Large intestine (tissue), 3 donors: ENCODE results near the gene NOTUM. TPM values are rescaled to one million over a fixed set of nuclear protein-coding genes. Genes with fewer than 3 reads are reported as not detected.
A peak's percentile ranks its signal among the peaks of the same experiment; 100 is the strongest.

ENCODE experiments used
- DNase-seq, 2 donors: peaks; one replicate each; pipeline versions ENCODE4 v3.0.0 to v3.0.0-alpha.2; 2013
- H3K27ac ChIP-seq: one replicate; pipeline ENCODE4 v1.5.1; 2013; ENCODE audit warnings: low read length
- H3K27me3 ChIP-seq: 2 replicates; pipeline ENCODE4 v1.6.1; 2013; ENCODE audit warnings: low read length; ENCODE audit not compliant: control insufficient read depth, insufficient read depth
- H3K36me3 ChIP-seq: 2 replicates; pipeline ENCODE4 v1.6.1; 2013; ENCODE audit warnings: low read length; ENCODE audit not compliant: control insufficient read depth, insufficient read depth
- H3K4me1 ChIP-seq: one replicate; pipeline ENCODE4 v1.6.1; 2013; ENCODE audit warnings: low read length; ENCODE audit not compliant: control insufficient read depth, insufficient read depth
- H3K4me3 ChIP-seq: one replicate; pipeline ENCODE4 v1.5.1; 2013; ENCODE audit warnings: low read length
- H3K9me3 ChIP-seq: one replicate; pipeline ENCODE4 v1.6.1; 2013; ENCODE audit warnings: mild to moderate bottlenecking, low read depth, low read length, moderate library complexity; ENCODE audit not compliant: control insufficient read depth
- WGBS: methylation state at CpG from one replicate; pipeline ENCODE4 v1.1.5; 2013; ENCODE audit warnings: low lambda C conversion rate; ENCODE audit not compliant: insufficient coverage; 5-methylcytosine and 5-hydroxymethylcytosine counted together
- polyA plus RNA-seq: library from polyadenylated mRNA; unstranded; fragments of 120-200 nt; gene quantifications from one replicate; pipeline ENCODE4 v1.2.1, GENCODE V29; 2013

Gene NOTUM
- polyA plus RNA-seq, 1 donor = 4.1 TPM

DNA sequence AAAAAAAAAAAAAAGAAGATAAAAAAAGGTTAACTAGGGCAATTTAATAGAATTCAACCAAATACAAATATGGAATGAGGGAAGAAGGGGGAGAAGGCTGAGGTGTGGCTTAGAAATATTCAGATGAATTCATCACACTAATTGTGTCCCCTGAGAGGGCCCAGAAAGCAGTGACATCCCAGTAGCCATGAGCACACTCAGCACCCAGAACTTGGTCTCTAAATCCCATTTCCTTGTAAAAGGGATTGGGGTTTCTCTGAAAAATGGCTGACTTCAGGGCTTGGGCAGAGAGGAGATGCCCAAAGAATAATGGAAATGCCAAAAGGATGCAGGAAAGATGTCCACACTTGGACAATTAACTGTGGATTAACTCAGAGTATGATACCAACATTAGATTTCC is 12.4 kb upstream of the NOTUM start:
- Histone ChIP-seq H3K36me3 (no peaks in the 10 kb centered on the region), H3K9me3 (peaks cover 4% of the 10 kb centered on the region), H3K27me3 (no peaks in the 10 kb centered on the region), H3K4me3 (no peak overlapping the region), H3K4me1 (peaks cover 11% of the 10 kb centered on the region), H3K27ac (no peak overlapping the region)
- DNase-seq = no peak

- Histone ChIP-seq H3K4me1 (peaks cover 23% of the 10 kb centered on the region), H3K27ac (no peak overlapping the region), H3K4me3 (no peak overlapping the region), H3K27me3 (peaks cover 28% of the 10 kb centered on the region), H3K9me3 (peaks cover 6% of the 10 kb centered on the region), H3K36me3 (no peaks in the 10 kb centered on the region)
- DNase-seq = no peak
- WGBS = 80% methylated on average over 1 of the region's 12 CpGs
Observed at GRCh38 chr17:81968850-81969812, 8.1 kb upstream of the NOTUM start.

DNA sequence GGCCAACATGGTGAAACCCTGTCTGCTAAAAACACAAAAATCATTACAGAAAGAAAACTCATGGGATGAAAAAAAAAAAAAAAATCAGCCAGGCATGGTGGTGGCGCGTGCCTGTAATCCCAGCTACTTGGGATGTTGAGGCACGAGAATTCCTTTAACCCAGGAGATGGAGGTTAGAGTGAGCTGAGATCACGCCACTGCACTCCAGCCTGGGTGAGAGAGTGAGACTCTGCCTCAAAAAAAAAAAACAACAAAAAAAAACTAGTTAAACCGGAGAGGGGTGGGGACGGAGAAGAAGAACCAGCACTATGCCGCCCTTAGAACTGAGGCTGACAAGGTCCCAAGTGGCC is 7.4 kb upstream of the NOTUM start:
- H3K4me1 ChIP-seq = peaks cover 23% of the 10 kb centered on the region
- H3K27ac ChIP-seq = no peak overlapping the region
- peaks cover 35% of the 10 kb centered on the region for H3K27me3 ChIP-seq
- no peak for DNase-seq
- 60% methylated on average over 1 of the region's 7 CpGs for WGBS
- peaks cover 2% of the 10 kb centered on the region for H3K9me3 ChIP-seq
- no peaks in the 10 kb centered on the region for H3K36me3 ChIP-seq
- no peak overlapping the region for H3K4me3 ChIP-seq

GRCh38 chr17:81967533-81968395 is 6.8 kb upstream of the NOTUM start:
- no peak overlapping the region for H3K4me3 ChIP-seq
- peaks cover 23% of the 10 kb centered on the region for H3K4me1 ChIP-seq
- H3K36me3 ChIP-seq = no peaks in the 10 kb centered on the region
- H3K9me3 ChIP-seq = peaks cover 2% of the 10 kb centered on the region
- no peak overlapping the region for H3K27ac ChIP-seq
- peaks cover 42% of the 10 kb centered on the region for H3K27me3 ChIP-seq
- DNase-seq = peak; percentile 85 to 90
- no CpG with 5 or more reads among the region's 36 CpGs for WGBS

DNA sequence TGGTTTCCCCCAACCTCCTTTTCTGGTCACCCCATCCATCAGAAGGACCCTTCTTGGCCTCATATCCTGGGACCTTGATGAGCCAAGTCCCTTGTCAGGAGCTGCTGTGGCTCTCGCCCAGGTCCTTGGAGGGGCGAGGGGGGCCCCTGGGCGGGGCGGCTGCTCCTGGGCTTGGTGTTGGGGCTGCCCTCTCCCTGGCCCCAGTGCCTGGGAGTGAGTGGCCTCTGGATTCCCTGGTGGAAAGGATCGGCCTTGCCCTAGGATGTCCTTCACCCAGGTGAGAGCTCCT is 6.2 kb upstream of the NOTUM start:
- Histone ChIP-seq H3K27ac (no peak overlapping the region), H3K4me1 (peaks cover 23% of the 10 kb centered on the region), H3K36me3 (no peaks in the 10 kb centered on the region), H3K9me3 (peaks cover 5% of the 10 kb centered on the region), H3K27me3 (peaks cover 47% of the 10 kb centered on the region), H3K4me3 (no peak overlapping the region)
- peak in 1 of 2 donors; percentile 24 for DNase-seq
- no CpG with 5 or more reads among the region's 5 CpGs for WGBS

- H3K4me3 ChIP-seq = no peak overlapping the region
Observed at GRCh38 chr17:81966343-81967243, 5.6 kb upstream of the NOTUM start.

DNA sequence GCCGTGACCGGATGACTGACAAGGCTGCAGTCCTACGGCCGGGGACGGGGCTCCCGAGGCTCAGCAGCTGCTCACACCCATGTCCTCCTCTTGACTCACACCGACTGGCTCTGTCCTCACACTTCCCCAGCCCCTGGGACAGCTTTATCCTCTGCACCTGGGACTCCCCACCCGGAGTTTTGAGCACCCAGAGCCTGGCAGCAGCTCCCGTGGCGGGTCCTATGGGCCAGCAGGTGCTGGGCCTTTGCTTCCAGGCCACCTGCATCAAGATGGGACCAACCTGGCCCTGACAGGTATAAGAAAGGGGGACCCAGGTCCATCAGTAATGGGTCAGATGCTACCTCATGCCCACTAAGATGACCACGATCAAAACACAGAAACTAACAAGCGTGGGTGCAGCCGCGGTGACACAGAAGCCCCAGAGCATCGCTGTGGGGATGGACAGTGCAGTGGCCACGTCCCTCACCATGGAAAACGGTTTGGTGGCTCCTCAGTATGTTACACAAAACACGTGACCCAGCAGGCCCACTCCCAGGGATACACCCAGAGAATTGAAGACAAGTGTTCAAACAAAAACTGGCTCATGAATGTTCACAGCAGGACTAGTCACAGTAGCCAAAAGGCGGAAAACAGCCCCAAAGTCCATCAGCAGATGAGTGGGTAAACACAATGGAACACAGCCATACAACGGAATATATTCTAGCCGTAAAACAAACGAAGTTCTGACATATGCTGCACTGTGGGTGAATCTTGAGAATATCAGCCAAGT is 3.3 kb upstream of the NOTUM start:
- no CpG with 5 or more reads among the region's 22 CpGs for WGBS
- H3K4me3 ChIP-seq = no peak overlapping the region
- H3K27me3 ChIP-seq = peaks cover 65% of the 10 kb centered on the region
- no peak for DNase-seq
- peaks cover 7% of the 10 kb centered on the region for H3K9me3 ChIP-seq
- H3K36me3 ChIP-seq = no peaks in the 10 kb centered on the region
- H3K4me1 ChIP-seq = peaks cover 22% of the 10 kb centered on the region
- no peak overlapping the region for H3K27ac ChIP-seq

More at GRCh38 chr17:81966343-81967243, 5.6 kb upstream of the NOTUM start:
- H3K27ac ChIP-seq = no peak overlapping the region
- peak; percentile 54 to 73 for DNase-seq
- H3K27me3 ChIP-seq = peaks cover 53% of the 10 kb centered on the region
- H3K9me3 ChIP-seq = peaks cover 5% of the 10 kb centered on the region
- peaks cover 23% of the 10 kb centered on the region for H3K4me1 ChIP-seq
- no peaks in the 10 kb centered on the region for H3K36me3 ChIP-seq
- no CpG with 5 or more reads among the region's 41 CpGs for WGBS

DNA sequence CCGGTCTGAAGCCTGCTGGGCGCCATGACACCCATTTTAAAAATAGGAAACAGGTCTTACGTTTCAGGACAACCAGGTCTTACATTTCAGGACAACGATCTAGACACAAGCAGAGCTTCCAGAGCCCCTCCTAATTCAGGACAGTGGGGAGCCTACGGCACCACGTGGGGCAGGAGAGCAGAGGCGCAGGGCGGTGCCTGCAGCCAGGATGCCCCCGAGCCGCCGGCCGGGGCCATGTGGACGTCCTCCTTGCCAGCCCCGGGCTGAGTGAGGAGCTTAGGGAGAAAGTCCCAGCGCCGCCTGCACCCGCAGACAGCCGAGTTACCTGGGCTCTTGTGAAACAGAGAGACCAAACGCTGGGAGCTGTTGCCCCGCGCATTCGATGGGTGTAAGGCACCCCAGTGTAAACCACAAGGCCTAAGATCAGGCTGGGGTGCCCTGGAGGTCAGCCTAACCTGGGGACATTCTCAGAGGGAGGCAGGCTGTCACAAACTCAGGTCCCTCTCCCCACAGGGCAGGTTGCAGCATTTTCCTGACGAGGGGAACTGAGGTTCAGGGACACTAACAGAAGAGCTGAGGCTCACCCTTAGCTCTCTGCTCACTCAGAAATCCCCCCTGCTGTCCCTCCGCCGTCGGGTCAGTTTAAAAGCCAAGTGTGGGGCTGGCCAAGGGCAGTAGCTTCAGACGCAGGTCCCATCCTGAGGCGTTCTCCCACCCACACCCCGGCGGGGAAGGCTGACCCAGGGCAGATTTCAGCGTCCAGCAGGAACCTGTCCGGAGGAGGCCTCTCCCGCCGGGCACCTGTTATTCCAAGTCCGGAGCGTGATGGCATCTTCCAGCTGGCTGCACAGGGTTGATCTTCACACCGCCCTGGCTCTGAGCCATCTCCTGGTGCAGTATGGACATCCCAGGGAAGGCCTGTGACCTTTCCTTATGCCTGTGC is 1.8 kb upstream of the NOTUM start:
- H3K4me3 ChIP-seq = no peak overlapping the region
- no peak for DNase-seq
- H3K27me3 ChIP-seq = peaks cover 78% of the 10 kb centered on the region
- H3K27ac ChIP-seq = no peak overlapping the region
- H3K4me1 ChIP-seq = peaks cover 18% of the 10 kb centered on the region
- H3K36me3 ChIP-seq = no peaks in the 10 kb centered on the region
- WGBS = no CpG with 5 or more reads among the region's 37 CpGs
- peaks cover 11% of the 10 kb centered on the region for H3K9me3 ChIP-seq
